NCI-H128 (cell line): ENCODE results near the gene RARG.
"Not testable (repeated sequence)": the region's sequence is repeated elsewhere in the genome, so short reads cannot be mapped to it uniquely, and the experiment has no call there.

ENCODE experiments used
- DNase-seq: peaks from one replicate; lab custom pipeline; 2025; ENCODE audit not compliant: unreplicated experiment; lab: John Stamatoyannopoulos, UW

Gene RARG

GRCh38 chr12:53173085-53173715 is 58.8 kb downstream of the RARG start:
- no peak for DNase-seq

GRCh38 chr12:53172352-53172751 is 59.7 kb downstream of the RARG start:
- no peak for DNase-seq

- no peak for DNase-seq
Measured at GRCh38 chr12:53171725-53172329, 60.2 kb downstream of the RARG start.

- no peak for DNase-seq
Measured at GRCh38 chr12:53170876-53171724, 60.9 kb downstream of the RARG start.

GRCh38 chr12:53170215-53170614 is 61.8 kb downstream of the RARG start:
- DNase-seq = no peak

GRCh38 chr12:53169644-53170043 is 62.4 kb downstream of the RARG start:
- no peak for DNase-seq

- no peak for DNase-seq
Measured at GRCh38 chr12:53166837-53167236, 65.2 kb downstream of the RARG start.

GRCh38 chr12:53163008-53163407 is 69.0 kb downstream of the RARG start:
- DNase-seq = not testable (repeated sequence)

GRCh38 chr12:53161119-53161911 is 70.7 kb downstream of the RARG start:
- DNase-seq = no peak

- DNase-seq = no peak
Measured at GRCh38 chr12:53160673-53161072, 71.3 kb downstream of the RARG start.
